Hematopoietic multipotent progenitor cell treated with erythropoietin and hydrocortisone succinate and interleukin-3 and kit ligand, for 15 days (in vitro differentiated cells): ENCODE measurements around the gene TEX2.
A peak's percentile ranks its signal among the peaks of the same experiment; 100 is the strongest.

ENCODE experiments used
- DNase-seq: peaks from one replicate; pipeline ENCODE4 v3.0.0-alpha.2; 2015; ENCODE audit warnings: low spot score

TEX2 gene

GRCh38 chr17:64263000-64263766 lies at the start of gene TEX2:
Gene TEX2 (minus strand): TSS chr17:64263260. CDS start chr17:64214217, 49,043 bp downstream.
- peak; percentile 94 for DNase-seq

- no peak for DNase-seq
These were observed 46.6 kb upstream of the TEX2 start for GRCh38 chr17:64309710-64310109.

DNA sequence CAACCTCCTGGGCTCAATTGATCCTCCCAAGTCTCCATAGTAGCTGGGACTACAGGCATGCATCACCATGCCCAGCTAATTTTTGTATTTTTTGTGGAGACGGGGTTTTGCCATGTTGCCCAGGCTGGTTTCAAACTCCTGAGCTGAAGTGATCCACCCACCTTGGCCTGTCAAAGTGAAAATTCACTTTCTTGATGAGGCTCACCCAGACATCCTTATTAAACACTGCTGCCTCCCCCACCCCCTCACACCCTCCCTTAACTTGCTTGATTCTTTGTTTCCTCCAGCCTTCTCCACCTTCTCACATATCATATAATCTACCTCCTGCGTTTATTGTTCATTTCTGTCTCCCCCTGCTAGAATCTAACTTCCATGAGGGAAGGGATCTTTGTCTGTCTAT lies 46.0 kb upstream of the TEX2 start:
- no peak for DNase-seq

GRCh38 chr17:64306850-64307463 lies 43.9 kb upstream of the TEX2 start:
- peak; percentile 69 for DNase-seq

GRCh38 chr17:64304551-64304950 lies 41.5 kb upstream of the TEX2 start:
- no peak for DNase-seq

DNA sequence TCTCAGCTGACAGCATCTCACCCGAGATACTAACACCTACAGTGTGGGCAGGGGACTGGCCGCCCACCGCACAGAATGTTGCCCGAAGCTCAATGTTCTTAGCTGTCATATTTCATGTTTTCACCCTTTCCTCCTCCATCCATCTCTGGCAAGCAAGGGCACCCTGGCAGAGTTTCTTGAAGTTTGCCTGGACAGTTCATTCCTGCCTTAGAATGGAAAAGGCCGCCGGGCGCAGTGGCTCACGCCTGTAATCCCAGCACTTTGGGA lies 37.6 kb upstream of the TEX2 start:
- no peak for DNase-seq

DNA sequence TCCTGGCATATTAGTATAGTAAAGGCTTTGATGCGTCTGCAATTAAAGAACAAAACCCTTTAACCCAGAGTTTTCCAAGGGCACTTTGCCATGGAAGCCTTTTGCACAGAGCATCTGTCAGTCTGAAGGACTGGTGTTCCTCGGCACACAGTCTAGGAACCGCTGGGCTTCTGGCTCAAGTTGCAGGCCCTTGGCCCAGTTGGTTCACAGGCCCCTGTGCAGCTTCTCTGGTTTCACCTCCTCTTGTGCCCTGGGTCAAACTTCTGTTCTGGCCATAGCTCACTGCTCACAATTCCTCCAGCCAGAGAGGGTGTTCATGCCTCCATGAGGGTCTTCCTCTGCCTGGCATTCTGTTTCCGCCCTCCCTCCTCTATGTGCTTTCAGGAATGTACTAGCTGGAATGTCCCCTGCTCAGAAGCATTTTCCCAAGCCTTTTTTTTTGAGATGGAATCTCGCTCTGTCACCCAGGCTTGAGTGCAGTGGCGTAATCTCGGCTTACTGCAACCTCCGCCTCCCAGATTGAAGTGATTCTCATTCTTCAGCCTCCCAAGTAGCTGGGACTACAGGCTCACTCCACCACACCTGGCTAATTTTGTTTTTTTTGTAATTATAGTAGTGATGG lies 34.5 kb upstream of the TEX2 start:
- no peak for DNase-seq

DNA sequence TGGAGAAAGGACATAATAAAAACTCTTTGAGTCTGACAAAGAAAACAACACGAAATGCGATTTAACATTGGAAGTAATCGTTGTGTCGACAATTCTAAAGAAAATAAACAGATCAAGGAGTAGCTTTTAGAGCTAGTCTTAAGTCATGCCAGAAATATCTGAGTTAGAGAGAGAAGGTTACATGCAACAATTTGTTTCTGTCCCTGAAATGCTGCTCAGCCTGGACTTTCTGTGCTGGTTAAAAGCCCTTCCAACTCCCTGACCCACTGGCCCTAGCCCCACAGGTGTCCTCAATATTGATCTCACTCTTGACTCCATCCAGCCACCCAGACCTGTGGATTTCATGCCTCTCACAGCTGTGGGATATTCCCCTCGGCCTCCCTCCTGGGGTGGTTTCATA lies 33.2 kb upstream of the TEX2 start:
- DNase-seq, result no peak

DNA sequence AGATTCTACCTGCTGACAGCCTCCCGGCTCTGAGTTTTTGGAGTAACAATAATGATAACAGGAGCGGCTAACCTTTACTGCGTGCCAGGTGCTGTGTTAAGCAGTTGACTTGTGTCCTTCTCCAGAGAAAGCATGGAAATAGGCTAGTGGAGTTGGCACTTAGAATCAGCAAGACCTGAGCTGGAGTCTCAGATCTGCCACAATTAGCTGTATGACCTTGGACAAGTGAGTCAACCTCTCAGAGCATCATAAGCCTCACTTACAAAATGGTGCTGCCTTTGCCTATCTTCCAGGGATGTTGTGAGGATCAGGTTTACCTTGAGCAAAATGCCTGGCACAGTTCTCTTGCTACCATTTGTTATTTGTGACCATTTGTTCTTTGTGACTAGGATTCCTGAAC lies 32.1 kb upstream of the TEX2 start:
- DNase-seq, result no peak

GRCh38 chr17:64291268-64291851 lies 28.3 kb upstream of the TEX2 start:
- peak; percentile 49 for DNase-seq

- no peak for DNase-seq
These were observed 26.7 kb upstream of the TEX2 start for GRCh38 chr17:64289741-64290141.

GRCh38 chr17:64282753-64283080 lies 19.7 kb upstream of the TEX2 start:
- DNase-seq, result no peak

GRCh38 chr17:64281962-64282752 lies 19.1 kb upstream of the TEX2 start:
- DNase-seq, result peak; percentile 78

DNA sequence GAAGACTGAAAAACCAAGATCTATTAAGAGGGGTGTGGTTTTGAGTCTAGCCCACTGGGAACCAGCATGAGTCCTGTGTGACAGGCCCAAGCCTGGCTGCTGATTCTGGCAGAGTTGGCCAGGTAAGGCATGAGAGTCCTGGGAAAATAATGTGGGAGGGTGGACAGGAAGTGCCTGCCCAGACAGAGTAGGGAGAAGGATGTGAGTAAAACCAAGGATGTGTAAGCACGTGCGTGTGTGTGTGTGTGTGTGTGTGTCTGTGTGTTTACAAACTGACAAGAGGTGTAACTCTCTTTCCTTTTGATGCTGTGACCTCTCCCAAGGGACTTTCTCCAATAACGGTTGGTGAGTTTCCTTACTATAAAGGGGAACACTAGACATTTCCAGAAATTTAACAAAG lies 15.6 kb upstream of the TEX2 start:
- DNase-seq, result no peak

- no peak for DNase-seq
These were observed 14.9 kb upstream of the TEX2 start for GRCh38 chr17:64277831-64278562.

- no peak for DNase-seq
These were observed 14.0 kb upstream of the TEX2 start for GRCh38 chr17:64276961-64277505.

- DNase-seq, result no peak
These were observed 12.0 kb upstream of the TEX2 start for GRCh38 chr17:64275016-64275415.

GRCh38 chr17:64273006-64273405 lies 9.9 kb upstream of the TEX2 start:
- no peak for DNase-seq

DNA sequence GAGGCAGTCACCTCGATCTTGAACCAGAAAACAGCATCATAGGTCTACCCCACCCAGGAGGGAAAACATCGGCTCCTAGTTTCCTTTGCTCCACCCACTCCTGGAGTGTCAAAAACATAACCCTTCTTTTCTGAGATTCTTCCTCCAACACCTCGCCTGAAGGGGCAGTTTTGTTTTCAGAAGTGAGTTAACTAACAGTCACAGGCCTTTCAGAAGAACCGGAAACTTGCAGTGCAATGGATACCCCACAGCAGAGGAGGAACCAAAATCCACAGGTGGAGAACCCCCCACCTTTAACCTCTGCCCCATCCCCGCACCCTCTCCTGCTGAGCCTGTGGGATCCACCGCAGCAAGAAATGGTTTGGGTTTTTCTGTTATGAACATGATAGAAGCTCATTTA lies 7.8 kb upstream of the TEX2 start:
- no peak for DNase-seq

DNA sequence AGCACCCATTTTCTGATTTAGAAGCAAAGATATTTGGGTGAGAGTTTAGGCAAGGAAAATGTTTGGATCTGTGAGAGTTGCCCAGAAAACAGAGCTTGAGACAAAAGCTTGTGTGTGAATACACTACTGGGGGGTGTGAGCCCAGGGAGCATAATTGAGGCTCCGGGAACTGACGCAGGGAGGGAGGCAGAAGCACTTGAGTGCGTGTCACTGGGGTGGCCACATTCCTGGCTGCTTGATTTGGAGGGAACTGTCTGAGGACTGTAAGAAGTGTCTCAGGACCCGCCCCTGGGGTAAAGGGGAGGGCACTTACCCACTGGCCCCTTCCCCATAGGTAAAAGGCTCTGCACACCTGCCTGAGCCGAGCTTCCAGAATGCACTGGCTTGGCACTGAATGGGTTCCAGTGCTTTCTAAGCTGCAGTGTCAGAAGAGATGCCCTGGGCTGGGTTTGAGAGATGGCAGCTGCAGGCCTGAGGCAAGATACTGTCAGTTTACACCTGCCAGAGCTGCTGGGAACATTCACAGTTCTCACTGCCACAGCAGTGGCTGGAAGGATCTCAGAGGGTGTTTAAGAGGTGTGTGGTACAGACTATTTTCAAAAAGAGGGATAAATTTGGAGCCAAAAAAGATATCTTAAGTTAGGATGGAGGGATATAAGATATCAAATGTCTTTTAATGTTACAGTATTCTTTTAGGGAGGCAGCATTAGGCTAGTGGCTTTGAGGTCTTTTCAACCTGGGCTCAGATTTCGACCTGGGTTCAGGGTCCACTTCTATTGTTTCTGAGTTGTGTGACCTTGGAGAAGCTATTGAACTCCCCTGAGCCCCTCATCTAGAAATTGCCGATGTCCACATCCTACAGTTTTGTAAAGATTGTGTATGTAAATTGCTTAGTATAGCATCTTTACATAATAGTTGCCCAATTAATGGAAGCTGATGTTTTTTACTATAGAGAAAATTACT lies 6.9 kb upstream of the TEX2 start:
- DNase-seq, result no peak
